Mucosa of rectum (tissue), 2 donors: ENCODE measurements around the gene ZNF43.
"Not testable (repeated sequence)": the region's sequence is repeated elsewhere in the genome, so short reads cannot be mapped to it uniquely, and the experiment has no call there.

Experiments used
- H3K27ac ChIP-seq, 2 donors: one replicate each; pipeline ENCODE4 v1.7.0; 2013; ENCODE audit warnings: inconsistent platforms in 2 of 2, low read depth in 2 of 2, low read length in 2 of 2
- H3K27me3 ChIP-seq, 2 donors: one replicate each; pipeline ENCODE4 v1.7.0; 2013; ENCODE audit warnings: low read length in 2 of 2; ENCODE audit not compliant: control insufficient read depth in 2 of 2, insufficient read depth in 2 of 2
- H3K36me3 ChIP-seq, 2 donors: one replicate each; pipeline ENCODE4 v1.7.0; 2013; ENCODE audit warnings: low read length in 2 of 2; ENCODE audit not compliant: control insufficient read depth in 2 of 2, insufficient read depth in 2 of 2
- H3K4me1 ChIP-seq, 2 donors: one replicate each; pipeline ENCODE4 v1.7.0; 2013; ENCODE audit warnings: low read length in 2 of 2, mild to moderate bottlenecking in 1 of 2; ENCODE audit not compliant: control insufficient read depth in 2 of 2, insufficient read depth in 2 of 2
- H3K4me3 ChIP-seq, 2 donors: one replicate each; pipeline ENCODE4 v1.7.0; 2013; ENCODE audit warnings: low read length in 2 of 2
- H3K9ac ChIP-seq, 2 donors: one replicate each; pipeline ENCODE4 v1.7.0; 2013; ENCODE audit warnings: low read length in 2 of 2, low read depth in 1 of 2, mild to moderate bottlenecking in 1 of 2
- H3K9me3 ChIP-seq, 2 donors: one replicate each; pipeline ENCODE4 v1.7.0; 2013; ENCODE audit warnings: low read length in 2 of 2; ENCODE audit not compliant: control insufficient read depth in 2 of 2
- donor health status: healthy.
- donor health status: Normal muscosa, but diverticular disease.

The ZNF43 gene

DNA sequence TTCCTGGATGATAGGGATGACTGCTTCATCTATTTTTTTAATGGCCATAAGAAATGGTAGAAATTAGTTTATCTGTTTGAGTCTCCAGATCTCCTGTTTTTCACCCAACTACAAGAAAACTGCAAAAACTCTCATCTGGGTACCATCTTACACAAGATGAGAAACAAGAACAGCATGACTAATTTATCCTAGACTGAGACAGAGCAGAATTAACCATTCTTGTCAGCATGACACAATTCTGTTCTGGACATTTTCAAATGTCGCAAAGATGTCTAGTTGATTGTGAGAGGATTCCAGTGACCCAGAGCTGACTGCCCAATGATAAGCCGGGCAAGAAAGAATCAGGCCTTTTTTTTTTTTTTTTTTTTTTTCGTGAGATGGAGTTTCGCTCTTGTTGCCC, 12.8 kb downstream of the ZNF43 start:
- Histone ChIP-seq H3K4me1 (no peaks in the 10 kb centered on the region), H3K27ac (no peak overlapping the region), H3K27me3 (no peaks in the 10 kb centered on the region), H3K9me3 (peaks cover 11 to 23% of the 10 kb centered on the region in 2 donors), H3K4me3 (no peak overlapping the region), H3K9ac (no peak overlapping the region), H3K36me3 (peaks cover 11 to 26% of the 10 kb centered on the region in 2 donors)

DNA sequence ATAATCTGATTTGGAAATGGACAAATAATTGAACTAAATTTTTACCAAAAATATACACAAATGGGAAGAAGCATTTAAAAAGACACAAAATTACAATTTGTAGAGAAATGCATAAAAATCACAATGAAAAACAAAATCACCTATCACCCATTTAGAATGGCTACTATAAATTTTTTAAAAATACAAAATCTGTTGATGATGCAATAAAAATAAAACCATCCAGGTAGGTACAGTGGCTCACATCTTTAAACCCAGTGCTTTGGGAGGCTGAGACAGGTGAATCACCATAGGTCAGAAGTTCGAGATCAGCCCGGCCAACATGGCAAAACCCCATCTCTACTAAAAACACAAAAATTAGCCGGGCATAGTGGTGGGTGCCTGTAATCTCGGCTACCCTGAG, 23.5 kb downstream of the ZNF43 start:
- H3K27me3 ChIP-seq = no peaks in the 10 kb centered on the region
- no peaks in the 10 kb centered on the region for H3K4me1 ChIP-seq
- H3K9me3 ChIP-seq = peaks cover 48 to 50% of the 10 kb centered on the region in 2 donors
- H3K4me3 ChIP-seq = no peak overlapping the region
- H3K36me3 ChIP-seq = peaks cover 60 to 70% of the 10 kb centered on the region in 2 donors
- no peak overlapping the region for H3K27ac ChIP-seq
- no peak overlapping the region for H3K9ac ChIP-seq

DNA sequence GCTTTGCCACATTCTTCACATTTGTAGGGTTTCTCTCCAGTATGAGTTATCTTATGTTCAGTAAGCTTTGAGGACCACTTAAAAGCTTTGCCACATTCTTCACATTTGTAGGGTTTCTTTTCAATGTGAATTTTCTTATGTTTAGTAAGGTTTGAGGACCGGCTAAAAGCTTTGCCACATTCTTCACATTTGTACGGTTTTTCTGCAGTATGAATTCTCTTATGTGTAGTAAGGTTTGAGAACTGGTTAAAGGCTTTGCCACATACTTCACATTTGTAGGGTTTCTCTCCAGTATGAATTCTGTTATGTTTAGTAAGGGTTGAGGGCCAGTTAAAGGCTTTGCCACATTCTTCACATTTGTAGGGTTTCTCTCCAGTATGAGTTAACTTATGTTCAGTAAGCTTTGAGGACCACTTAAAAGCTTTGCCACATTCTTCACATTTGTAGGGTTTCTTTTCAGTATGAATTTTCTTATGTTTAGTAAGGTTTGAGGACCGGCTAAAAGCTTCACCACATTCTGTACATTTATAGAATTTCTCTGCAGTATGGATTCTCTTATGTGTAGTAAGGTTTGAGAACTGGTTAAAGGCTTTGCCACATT, 27.5 kb downstream of the ZNF43 start:
- not testable (repeated sequence) for H3K27ac ChIP-seq, H3K9ac ChIP-seq, H3K4me1 ChIP-seq, H3K4me3 ChIP-seq, H3K27me3 ChIP-seq
- Histone ChIP-seq H3K36me3 (peaks cover 30 to 46% of the 10 kb centered on the region in 2 donors), H3K9me3 (peaks cover 44 to 52% of the 10 kb centered on the region in 2 donors)

DNA sequence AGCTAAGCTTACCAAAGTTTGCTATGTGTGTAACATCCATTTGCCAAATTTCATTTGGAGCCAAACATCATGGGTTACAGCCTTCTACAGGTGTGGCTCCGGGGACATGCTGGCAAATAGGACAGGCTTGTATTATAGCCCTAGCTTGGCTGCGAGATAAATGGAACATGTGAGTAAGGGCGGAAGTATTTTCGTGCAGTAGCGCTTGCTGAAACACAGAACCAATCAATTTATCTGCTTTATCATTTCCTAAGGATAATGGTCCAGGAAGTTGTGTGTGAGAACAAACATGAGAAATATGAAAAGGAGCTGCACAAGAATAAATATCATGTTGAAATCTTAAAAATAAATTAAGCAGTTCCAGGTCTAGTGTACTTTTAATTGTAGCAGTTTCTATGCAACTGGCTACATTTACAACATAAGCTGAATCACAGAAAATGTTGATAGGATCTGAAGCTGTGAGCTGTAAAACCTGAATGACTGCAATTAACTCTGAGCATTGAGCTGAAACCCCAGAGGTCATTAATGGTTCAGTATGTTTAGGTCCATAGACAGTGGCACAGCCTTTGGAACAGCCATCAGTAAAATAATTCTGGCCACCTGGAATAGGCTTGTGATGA, 46.4 kb downstream of the ZNF43 start:
- Histone ChIP-seq H3K27me3 (no peaks in the 10 kb centered on the region), H3K4me1 (no peaks in the 10 kb centered on the region), H3K9ac (no peak overlapping the region), H3K36me3 (no peaks in the 10 kb centered on the region), H3K27ac (no peak overlapping the region), H3K4me3 (no peak overlapping the region), H3K9me3 (peaks cover 2 to 3% of the 10 kb centered on the region in 2 donors)

- Histone ChIP-seq H3K36me3 (no peaks in the 10 kb centered on the region), H3K4me3 (no peak overlapping the region), H3K9ac (no peak overlapping the region), H3K27ac (no peak overlapping the region), H3K27me3 (no peaks in the 10 kb centered on the region), H3K9me3 (peaks cover 0 to 3% of the 10 kb centered on the region in 2 donors), H3K4me1 (no peaks in the 10 kb centered on the region)
Observed at GRCh38 chr19:21786936-21787335, 49.0 kb downstream of the ZNF43 start.

GRCh38 chr19:21775792-21776191, 60.2 kb downstream of the ZNF43 start:
- H3K9me3 ChIP-seq, H3K4me1 ChIP-seq, H3K36me3 ChIP-seq, H3K27ac ChIP-seq, H3K4me3 ChIP-seq, H3K27me3 ChIP-seq, H3K9ac ChIP-seq: not testable (repeated sequence)

GRCh38 chr19:21767065-21767800, 68.7 kb downstream of the ZNF43 start, which contains the start of gene ZNF100:
Gene ZNF100, minus strand, starts transcription at chr19:21767579. Its CDS starts 150 bp downstream, at chr19:21767429.
- H3K9me3 ChIP-seq = no peaks in the 10 kb centered on the region
- peak within 1 kb of the TSS; percentile 74 to 89 for H3K9ac ChIP-seq
- peaks cover 0 to 4% of the 10 kb centered on the region in 2 donors for H3K4me1 ChIP-seq
- H3K27me3 ChIP-seq = no peaks in the 10 kb centered on the region
- H3K27ac ChIP-seq = peak within 1 kb of the TSS; percentile 82 to 89
- H3K4me3 ChIP-seq = peak within 1 kb of the TSS; percentile 77 to 95
- peaks cover 7 to 8% of the 10 kb centered on the region in 2 donors for H3K36me3 ChIP-seq

DNA sequence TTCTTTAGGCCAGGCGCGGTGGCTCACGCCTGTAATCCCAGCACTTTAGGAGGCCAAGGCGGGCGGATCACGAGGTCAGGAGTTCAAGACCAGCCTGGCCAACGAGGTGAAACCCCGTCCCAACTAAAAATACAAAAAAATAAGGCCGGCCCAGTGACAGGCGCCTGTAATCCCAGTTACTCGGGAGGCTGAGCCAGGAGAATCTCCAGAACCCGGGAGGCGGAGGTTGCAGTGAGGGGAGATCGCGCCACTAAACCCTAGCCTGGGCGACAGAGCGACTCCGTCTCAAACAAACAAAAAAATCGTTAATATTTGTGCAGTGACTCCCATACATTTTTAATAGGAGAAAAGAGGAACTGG, 69.3 kb downstream of the ZNF43 start:
- H3K4me1 ChIP-seq, H3K9me3 ChIP-seq, H3K36me3 ChIP-seq, H3K27me3 ChIP-seq: not testable (repeated sequence)
- H3K4me3 ChIP-seq = peak overlapping the region; percentile 77 to 95
- H3K9ac ChIP-seq = peak overlapping the region; percentile 74 to 89
- peak overlapping the region; percentile 82 to 89 for H3K27ac ChIP-seq

GRCh38 chr19:21765151-21765550, 70.8 kb downstream of the ZNF43 start:
- H3K27ac ChIP-seq = no peak overlapping the region
- H3K9me3 ChIP-seq = no peaks in the 10 kb centered on the region
- H3K9ac ChIP-seq = no peak overlapping the region
- H3K4me1 ChIP-seq = peaks cover 0 to 4% of the 10 kb centered on the region in 2 donors
- peaks cover 10% of the 10 kb centered on the region in 2 donors for H3K36me3 ChIP-seq
- no peaks in the 10 kb centered on the region for H3K27me3 ChIP-seq
- no peak overlapping the region for H3K4me3 ChIP-seq

DNA sequence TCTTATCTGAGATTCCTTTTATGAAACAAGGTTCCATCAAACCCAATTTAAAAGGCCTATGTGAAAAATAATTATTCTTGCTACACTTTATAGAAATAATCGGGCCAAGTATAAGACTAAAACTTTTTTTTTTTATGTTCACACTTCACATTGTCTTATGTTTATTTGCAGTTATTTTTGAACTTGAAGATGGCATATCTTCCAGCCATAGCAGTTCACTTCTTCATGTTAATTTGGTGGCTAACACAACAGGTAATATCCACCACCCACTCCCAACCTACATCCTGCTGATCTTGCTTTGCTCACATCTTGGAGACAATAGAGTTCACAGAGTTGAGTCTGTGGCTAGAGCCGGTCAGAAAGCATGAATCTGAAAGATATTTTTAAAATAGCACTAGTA, 74.4 kb downstream of the ZNF43 start:
- H3K27ac ChIP-seq, H3K9me3 ChIP-seq, H3K9ac ChIP-seq, H3K27me3 ChIP-seq, H3K4me1 ChIP-seq, H3K4me3 ChIP-seq: not testable (repeated sequence)
- H3K36me3 ChIP-seq = peaks cover 17 to 24% of the 10 kb centered on the region in 2 donors
